ENCODE measurements around the gene KCTD3.

- TF ChIP-seq ETV6 (CRISPR knock-in tag; conservative IDR thresholded peaks at IDR 0.05) (no peak), GFI1 (CRISPR knock-in tag; IDR thresholded peaks at IDR 0.05; ENCODE audit: borderline replicate concordance) (no peak), HOMEZ (CRISPR knock-in tag; IDR thresholded peaks at IDR 0.05; ENCODE audit: low read depth) (no peak), EZH2 (conservative IDR thresholded peaks at IDR 0.05; ENCODE audit: low read depth, low read length) (no peak), KMT2B (CRISPR knock-in tag; IDR thresholded peaks at IDR 0.05) (no peak), ZNF570 (CRISPR knock-in tag; IDR thresholded peaks at IDR 0.05; ENCODE audit: borderline replicate concordance) (no peak), YY1 (IDR thresholded peaks at IDR 0.05; ENCODE audit: insufficient read depth, insufficient replicate concordance, low read depth, low read length) (no peak), EHMT2 (IDR thresholded peaks at IDR 0.05; ENCODE audit: borderline replicate concordance, low read depth, low read length) (no peak), POLR2AphosphoS5 (IDR thresholded peaks at IDR 0.05; ENCODE audit: low read depth, low read length) (no peak), POLR2A (IDR thresholded peaks at IDR 0.05; ENCODE audit: insufficient read depth in 1 of 2, low read depth in 2 of 2, low read length in 2 of 2) (no peak), NBN (conservative IDR thresholded peaks at IDR 0.05) (no peak), NFYB (CRISPR knock-in tag; IDR thresholded peaks at IDR 0.05) (no peak)
- TF ChIP-seq, protein P1, sequence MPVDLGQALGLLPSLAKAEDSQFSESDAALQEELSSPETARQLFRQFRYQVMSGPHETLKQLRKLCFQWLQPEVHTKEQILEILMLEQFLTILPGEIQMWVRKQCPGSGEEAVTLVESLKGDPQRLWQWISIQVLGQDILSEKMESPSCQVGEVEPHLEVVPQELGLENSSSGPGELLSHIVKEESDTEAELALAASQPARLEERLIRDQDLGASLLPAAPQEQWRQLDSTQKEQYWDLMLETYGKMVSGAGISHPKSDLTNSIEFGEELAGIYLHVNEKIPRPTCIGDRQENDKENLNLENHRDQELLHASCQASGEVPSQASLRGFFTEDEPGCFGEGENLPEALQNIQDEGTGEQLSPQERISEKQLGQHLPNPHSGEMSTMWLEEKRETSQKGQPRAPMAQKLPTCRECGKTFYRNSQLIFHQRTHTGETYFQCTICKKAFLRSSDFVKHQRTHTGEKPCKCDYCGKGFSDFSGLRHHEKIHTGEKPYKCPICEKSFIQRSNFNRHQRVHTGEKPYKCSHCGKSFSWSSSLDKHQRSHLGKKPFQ (CRISPR knock-in tag; IDR thresholded peaks at IDR 0.05; ENCODE audit: insufficient replicate concordance) = no peak
These were observed 23.3 kb upstream of the KCTD3 start for GRCh38 chr1:215543806-215544205.

All from HepG2 (cell line).